K562 (cell line): Measurements from ENCODE around the gene JSRP1. TPM values are rescaled to one million over a fixed set of nuclear protein-coding genes. Genes with fewer than 3 reads are reported as not detected.

Experiments used
- CBX3 ChIP-seq, 2 experiments: IDR thresholded peaks; 1 replicate in 1 of 2; 2 replicates in 1 of 2; pipeline ENCODE4 v1.6.1; 2012; ENCODE audit warnings: inconsistent platforms in 2 of 2, low read length in 2 of 2, borderline replicate concordance in 1 of 2, control low read depth in 1 of 2
- HNRNPLL ChIP-seq: fragments of 200-400 bp; formaldehyde crosslinking; IDR thresholded peaks from 2 replicates; pipeline ENCODE4 v1.6.1; 2017; ENCODE audit warnings: low read length, low read depth, mild to moderate bottlenecking; ENCODE audit not compliant: poor library complexity, severe bottlenecking
- IFI16 ChIP-seq: fragments of 250-450 bp; sonication (Bioruptor Pico); IDR thresholded peaks from 2 replicates; pipeline ENCODE4 v2.1.2; 2022; ENCODE audit warnings: mild to moderate bottlenecking, inconsistent platforms
- NR4A1 ChIP-seq, 2 experiments: fragments of 250-450 bp in 1 of 2; fragments of 450-650 bp in 1 of 2; sonication (Bioruptor Pico) in 1 of 2; IDR thresholded peaks; 2 replicates each; pipeline versions ENCODE4 v1.4.0 to v1.6.1; 2016 to 2020; ENCODE audit warnings: mild to moderate bottlenecking in 2 of 2, missing compliant biosample characterization in 1 of 2, missing genetic modification characterization in 1 of 2, moderate library complexity in 1 of 2
- ZBTB40 ChIP-seq, 2 experiments: fragments of 450-650 bp in 1 of 2; sonication (generic) in 1 of 2; formaldehyde crosslinking in 1 of 2; IDR thresholded peaks; 2 replicates each; pipeline versions ENCODE4 v1.7.1 to v1.9.0; 2016 to 2022; ENCODE audit warnings: inconsistent platforms in 1 of 2, mild to moderate bottlenecking in 1 of 2, missing genetic modification reagents in 1 of 2
- polyA plus RNA-seq, 8 experiments: library from polyadenylated mRNA; depleted of rRNA in 4 of 8; stranded (reverse) in 5 of 8; unstranded in 3 of 8; fragments of >200 nt; fragmentation: Nextera tagmentation in 2 of 8; fragmentation: Illumina TruSeq in 1 of 8; extraction: Ambion mirVana in 2 of 8; extraction: Trizol in 1 of 8; gene quantifications; 2 replicates each; pipeline versions ENCODE4 v1.2.1 to v1.2.3, GENCODE V29; 2011 to 2014; ENCODE audit warnings: inconsistent platforms in 1 of 8, missing spikeins in 1 of 8
- total RNA-seq, 7 experiments: library from RNA; depleted of rRNA in 6 of 7; stranded (reverse); fragments of >200 nt in 6 of 7; fragmentation: Illumina TruSeq in 2 of 7; extraction: Trizol in 2 of 7; gene quantifications; 2 replicates each; pipeline versions ENCODE4 v1.2.1 to v1.2.3, GENCODE V29; 2011 to 2021; ENCODE audit warnings: low replicate concordance in 1 of 7
- TF ChIP-seq, protein P1 (sequence below): IDR thresholded peaks from 2 replicates; pipeline ENCODE4 v1.6.1; 2012; ENCODE audit warnings: low read depth, low read length, improper control_type of control experiment, borderline replicate concordance

Gene JSRP1
- total and polyA plus RNA-seq, 9 of the 15 experiments (the other 6 are each of a cell fraction or from before 2014, with no cell fraction given), result 0.08 to 1.2 (median 0.51) TPM; not detected in 4

GRCh38 chr19:2283835-2284507, 27.8 kb upstream of the JSRP1 start (continued):
- TF ChIP-seq ZBTB40 (IDR thresholded peaks at IDR 0.05) (peak; percentile 99), ZBTB40 (CRISPR knock-in tag; IDR thresholded peaks at IDR 0.05) (peak; percentile 98), HNRNPLL (no peak), CBX3 (IDR thresholded peaks at IDR 0.05; ENCODE audit: borderline replicate concordance in 1 of 2, low read length in 2 of 2) (no peak), IFI16 (no peak), NR4A1 (CRISPR knock-in tag; IDR thresholded peaks at IDR 0.05) (no peak), NR4A1 (tag; IDR thresholded peaks at IDR 0.05) (no peak)
- TF ChIP-seq, protein P1, sequence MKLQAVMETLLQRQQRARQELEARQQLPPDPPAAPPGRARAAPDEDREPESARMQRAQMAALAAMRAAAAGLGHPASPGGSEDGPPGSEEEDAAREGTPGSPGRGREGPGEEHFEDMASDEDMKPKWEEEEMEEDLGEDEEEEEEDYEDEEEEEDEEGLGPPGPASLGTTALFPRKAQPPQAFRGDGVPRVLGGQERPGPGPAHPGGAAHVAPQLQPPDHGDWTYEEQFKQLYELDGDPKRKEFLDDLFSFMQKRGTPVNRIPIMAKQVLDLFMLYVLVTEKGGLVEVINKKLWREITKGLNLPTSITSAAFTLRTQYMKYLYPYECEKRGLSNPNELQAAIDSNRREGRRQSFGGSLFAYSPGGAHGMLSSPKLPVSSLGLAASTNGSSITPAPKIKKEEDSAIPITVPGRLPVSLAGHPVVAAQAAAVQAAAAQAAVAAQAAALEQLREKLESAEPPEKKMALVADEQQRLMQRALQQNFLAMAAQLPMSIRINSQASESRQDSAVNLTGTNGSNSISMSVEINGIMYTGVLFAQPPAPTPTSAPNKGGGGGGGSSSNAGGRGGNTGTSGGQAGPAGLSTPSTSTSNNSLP, result no peak
